NCI-H1694 treated with DMSO at 0.1 percent for 48 hours (cell line): Measurements from ENCODE around the gene MPI.

ENCODE experiments used
- DNase-seq: peaks from one replicate; lab custom pipeline; 2025; lab: John Stamatoyannopoulos, UW

Gene MPI

GRCh38 chr15:74889883-74890664 is at the start of gene MPI:
MPI (plus strand) TSS chr15:74890042; CDS start chr15:74890074, 32 bp downstream.
- DNase-seq: peak; percentile 48

GRCh38 chr15:74840851-74841775 is 48.7 kb upstream of the MPI start:
- DNase-seq: no peak

GRCh38 chr15:74841891-74842373 is 47.9 kb upstream of the MPI start:
- DNase-seq: no peak

GRCh38 chr15:74842581-74843444 is 47.0 kb upstream of the MPI start, which contains the start of gene ULK3:
ULK3 (minus strand) TSS chr15:74843156; CDS start chr15:74843105, 51 bp downstream.
- peak; percentile 46 for DNase-seq

GRCh38 chr15:74843445-74843828 is 46.4 kb upstream of the MPI start:
- no peak for DNase-seq

GRCh38 chr15:74843891-74844299 is 45.9 kb upstream of the MPI start:
- no peak for DNase-seq

- DNase-seq: no peak
Measured at GRCh38 chr15:74844319-74845207, 45.3 kb upstream of the MPI start.

GRCh38 chr15:74845208-74845568 is 44.7 kb upstream of the MPI start:
- no peak for DNase-seq

GRCh38 chr15:74845581-74845980 is 44.3 kb upstream of the MPI start:
- no peak for DNase-seq

- no peak for DNase-seq
Measured at GRCh38 chr15:74847432-74847831, 42.4 kb upstream of the MPI start.

GRCh38 chr15:74850393-74850792 is 39.4 kb upstream of the MPI start:
- DNase-seq: no peak

GRCh38 chr15:74851960-74852359 is 37.9 kb upstream of the MPI start:
- DNase-seq: no peak

- DNase-seq: no peak
Measured at GRCh38 chr15:74854453-74855022, 35.3 kb upstream of the MPI start.

- DNase-seq: no peak
Measured at GRCh38 chr15:74855857-74856256, 34.0 kb upstream of the MPI start.

- no peak for DNase-seq
Measured at GRCh38 chr15:74856537-74856936, 33.3 kb upstream of the MPI start.

- no peak for DNase-seq
Measured at GRCh38 chr15:74857082-74857655, 32.7 kb upstream of the MPI start.

- no peak for DNase-seq
Measured at GRCh38 chr15:74857671-74858368, 32.0 kb upstream of the MPI start.

- no peak for DNase-seq
Measured at GRCh38 chr15:74858369-74858740, 31.5 kb upstream of the MPI start.

- no peak for DNase-seq
Measured at GRCh38 chr15:74863239-74864056, 26.4 kb upstream of the MPI start.
